ENCODE data around the gene MX2. TPM values are rescaled to one million over a fixed set of nuclear protein-coding genes. Genes with fewer than 3 reads are reported as not detected.

Gene MX2
- total RNA-seq, 1 experiment from 2014 or later: 0.15 TPM

DNA sequence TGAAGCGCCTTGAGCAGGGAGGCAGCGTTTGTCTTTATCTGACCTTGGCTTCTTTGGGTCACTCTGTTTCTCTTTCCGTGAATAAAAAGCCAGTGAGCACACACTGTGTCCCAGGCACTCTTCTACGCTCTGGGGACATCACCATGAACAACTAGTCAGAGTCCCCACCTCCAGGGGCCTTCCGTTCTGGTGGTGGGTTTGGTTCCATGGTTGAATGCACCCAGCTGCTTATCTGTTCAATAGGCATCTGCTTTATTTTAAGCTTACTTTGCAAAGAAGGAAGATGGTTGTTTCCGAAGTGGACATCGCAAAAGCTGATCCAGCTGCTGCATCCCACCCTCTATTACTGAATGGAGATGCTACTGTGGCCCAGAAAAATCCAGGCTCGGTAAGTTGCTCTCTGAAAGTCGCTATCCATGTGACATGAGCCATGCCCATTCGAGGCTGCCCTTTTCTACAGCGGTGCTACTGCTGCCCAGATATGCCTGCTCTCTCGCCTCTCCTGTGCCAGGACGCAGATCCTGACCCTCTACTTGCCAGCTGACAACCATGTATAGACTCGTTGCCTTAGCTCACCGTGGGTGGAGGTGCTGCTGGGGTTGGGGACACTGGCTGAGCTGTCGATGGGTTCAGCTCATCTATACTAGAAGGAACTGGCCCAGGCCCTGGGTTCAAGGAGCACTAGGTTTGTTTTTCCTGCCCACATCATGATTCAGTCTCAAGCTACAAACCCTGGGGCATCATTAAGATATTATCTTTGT lies 70.1 kb downstream of the MX2 start:
- no peaks in the 10 kb centered on the region for H3K9me3 ChIP-seq (ENCODE audit: low read length)
- H3K36me3 ChIP-seq (ENCODE audit: low read depth, low read length): no peaks in the 10 kb centered on the region; the same call in 1 of the 2 replicates
- H3K27me3 ChIP-seq (ENCODE audit: low read length): no peaks in the 10 kb centered on the region
- no peaks in the 10 kb centered on the region for H3K4me1 ChIP-seq (ENCODE audit: insufficient read depth, low read length)
- intact Hi-C loops (cut with micrococcal nuclease): loop anchor here (2.0 kb wide), 1 partner anchor 21 kb away; no protein-coding TSS in a partner anchor
- no peak for TF ChIP-seq EZH2phosphoT487 (IDR thresholded peaks at IDR 0.05; ENCODE audit: borderline replicate concordance, low read length)
- TF ChIP-seq, protein P1, sequence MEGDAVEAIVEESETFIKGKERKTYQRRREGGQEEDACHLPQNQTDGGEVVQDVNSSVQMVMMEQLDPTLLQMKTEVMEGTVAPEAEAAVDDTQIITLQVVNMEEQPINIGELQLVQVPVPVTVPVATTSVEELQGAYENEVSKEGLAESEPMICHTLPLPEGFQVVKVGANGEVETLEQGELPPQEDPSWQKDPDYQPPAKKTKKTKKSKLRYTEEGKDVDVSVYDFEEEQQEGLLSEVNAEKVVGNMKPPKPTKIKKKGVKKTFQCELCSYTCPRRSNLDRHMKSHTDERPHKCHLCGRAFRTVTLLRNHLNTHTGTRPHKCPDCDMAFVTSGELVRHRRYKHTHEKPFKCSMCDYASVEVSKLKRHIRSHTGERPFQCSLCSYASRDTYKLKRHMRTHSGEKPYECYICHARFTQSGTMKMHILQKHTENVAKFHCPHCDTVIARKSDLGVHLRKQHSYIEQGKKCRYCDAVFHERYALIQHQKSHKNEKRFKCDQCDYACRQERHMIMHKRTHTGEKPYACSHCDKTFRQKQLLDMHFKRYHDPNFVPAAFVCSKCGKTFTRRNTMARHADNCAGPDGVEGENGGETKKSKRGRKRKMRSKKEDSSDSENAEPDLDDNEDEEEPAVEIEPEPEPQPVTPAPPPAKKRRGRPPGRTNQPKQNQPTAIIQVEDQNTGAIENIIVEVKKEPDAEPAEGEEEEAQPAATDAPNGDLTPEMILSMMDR (conservative IDR thresholded peaks at IDR 0.05; ENCODE audit: low read depth, low read length): no peak
- no peak for TF ChIP-seq EZH2 (IDR thresholded peaks at IDR 0.05; ENCODE audit: low read length, unreplicated experiment)
- no peak overlapping the region for H2AFZ ChIP-seq (ENCODE audit: low read length)
- DNase-seq (no peak), ATAC-seq (no peak)
- no peak overlapping the region for H3K4me2 ChIP-seq (ENCODE audit: low read length)
- H4K20me1 ChIP-seq (ENCODE audit: low read length): no peaks in the 10 kb centered on the region
- H3K9ac ChIP-seq (ENCODE audit: low read length): no peak overlapping the region
- BruUV-seq (replicated peaks): no TSS peak
- no peaks in the 10 kb centered on the region for H3F3A ChIP-seq (ENCODE audit: low read length, unreplicated experiment)
- no peaks in the 10 kb centered on the region for H3K79me2 ChIP-seq (ENCODE audit: low read length)
- CTCF ChIA-PET: no interaction called here
- POLR2A ChIA-PET (ENCODE audit: unreplicated experiment): interaction anchor here (0.5 kb wide), 1 partner anchor 8 kb away, joined by 3 read pairs; no protein-coding TSS in a partner anchor
- H3K27ac ChIP-seq (ENCODE audit: low read length): no peak overlapping the region
- no peak overlapping the region for H3K4me3 ChIP-seq (ENCODE audit: low read length)
- H3K9me2 ChIP-seq (replicated peaks; ENCODE audit: low read length): no peaks in the 10 kb centered on the region

DNA sequence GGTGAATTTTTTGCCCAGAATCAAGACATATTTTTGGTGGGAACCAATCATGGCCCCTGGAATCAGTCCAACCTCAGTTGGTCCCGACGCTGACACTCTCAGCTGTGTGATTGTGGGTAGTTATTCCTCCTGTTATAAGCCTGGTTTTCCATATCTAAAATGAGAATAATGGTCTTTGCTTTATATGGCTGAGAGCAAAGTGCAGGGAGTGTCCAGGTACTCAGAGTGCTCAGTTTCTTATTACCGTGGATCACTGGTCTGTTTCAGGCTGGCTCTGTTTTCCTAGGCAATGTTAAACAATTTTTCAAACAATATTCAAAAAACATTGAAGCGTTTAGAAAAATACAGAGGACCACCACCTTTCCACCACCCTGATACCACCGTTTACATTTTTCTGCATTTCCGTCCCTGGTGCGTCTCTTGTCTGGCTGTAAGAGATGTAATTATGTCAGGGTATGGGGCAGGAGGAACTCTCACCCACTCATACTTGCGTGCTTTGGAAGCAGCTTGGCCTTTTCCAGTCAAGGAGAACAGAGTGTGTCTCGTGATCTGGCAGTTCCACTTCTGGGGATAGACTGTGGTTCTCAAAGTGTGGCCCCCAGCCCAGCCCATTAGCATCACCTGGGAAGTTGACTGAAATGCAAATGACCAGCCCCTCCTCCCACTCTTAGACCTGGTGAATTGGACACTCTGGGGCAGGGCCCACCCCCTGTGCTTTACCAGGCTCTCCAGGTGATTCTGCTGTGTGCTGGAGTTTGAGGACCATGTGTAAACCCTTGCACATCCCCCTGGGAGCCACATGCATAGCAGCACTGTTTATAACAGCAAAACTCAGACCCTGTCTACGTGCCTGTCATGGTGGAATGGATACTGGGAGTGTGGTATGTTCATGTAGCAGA lies 71.0 kb downstream of the MX2 start:
- no peak for ATAC-seq
- TF ChIP-seq, protein P1 (conservative IDR thresholded peaks at IDR 0.05; ENCODE audit: low read depth, low read length): no peak
- TF ChIP-seq EZH2 (IDR thresholded peaks at IDR 0.05; ENCODE audit: low read length, unreplicated experiment) (no peak), EZH2phosphoT487 (IDR thresholded peaks at IDR 0.05; ENCODE audit: borderline replicate concordance, low read length) (no peak)
- CTCF ChIA-PET: no interaction called here
- H3K4me2 ChIP-seq (ENCODE audit: low read length): no peak overlapping the region
- no peak for DNase-seq
- H4K20me1 ChIP-seq (ENCODE audit: low read length): no peaks in the 10 kb centered on the region
- no peaks in the 10 kb centered on the region; the same call in 1 of the 2 replicates for H3K36me3 ChIP-seq (ENCODE audit: low read depth, low read length)
- H3F3A ChIP-seq (ENCODE audit: low read length, unreplicated experiment): no peaks in the 10 kb centered on the region
- no peak overlapping the region for H2AFZ ChIP-seq (ENCODE audit: low read length)
- H3K27me3 ChIP-seq (ENCODE audit: low read length): no peaks in the 10 kb centered on the region
- no peaks in the 10 kb centered on the region for H3K9me3 ChIP-seq (ENCODE audit: low read length)
- H3K79me2 ChIP-seq (ENCODE audit: low read length): no peaks in the 10 kb centered on the region
- H3K9me2 ChIP-seq (replicated peaks; ENCODE audit: low read length): no peaks in the 10 kb centered on the region
- BruUV-seq (replicated peaks): no TSS peak
- H3K4me1 ChIP-seq (ENCODE audit: insufficient read depth, low read length): no peaks in the 10 kb centered on the region
- intact Hi-C loops (cut with micrococcal nuclease): loop anchor here (2.0 kb wide), 1 partner anchor 20 kb away; no protein-coding TSS in a partner anchor
- H3K27ac ChIP-seq (ENCODE audit: low read length): no peak overlapping the region
- H3K4me3 ChIP-seq (ENCODE audit: low read length): no peak overlapping the region
- no peak overlapping the region for H3K9ac ChIP-seq (ENCODE audit: low read length)
- POLR2A ChIA-PET (ENCODE audit: unreplicated experiment): interaction anchor here (0.5 kb wide), 1 partner anchor 8 kb away, joined by 3 read pairs; no protein-coding TSS in a partner anchor
